Lower lobe of right lung (tissue), 2 donors: Measurements from ENCODE around the gene CDYL2. TPM values are rescaled to one million over a fixed set of nuclear protein-coding genes. Genes with fewer than 3 reads are reported as not detected.

Source experiments
- ATAC-seq, 2 donors: fragments of 200-7000 bp; cut with Tn5 transposase; one replicate each; pipeline ENCODE4 v1.9.1; 2020 to 2022; ENCODE audit warnings: mild to moderate bottlenecking in 2 of 2, moderate library complexity in 2 of 2
- DNase-seq: peaks from one replicate; pipeline ENCODE4 v3.0.0-alpha.2; 2020
- H3K27ac ChIP-seq: fragments of 200-600 bp; one replicate; pipeline ENCODE4 v1.8.0; 2022
- H3K27me3 ChIP-seq: fragments of 200-600 bp; one replicate; pipeline ENCODE4 v1.8.0; 2022; ENCODE audit warnings: low read depth
- H3K36me3 ChIP-seq: fragments of 200-600 bp; one replicate; pipeline ENCODE4 v1.8.0; 2022; ENCODE audit warnings: mild to moderate bottlenecking
- H3K4me1 ChIP-seq: fragments of 200-600 bp; one replicate; pipeline ENCODE4 v1.8.0; 2022
- H3K4me3 ChIP-seq: fragments of 200-600 bp; one replicate; pipeline ENCODE4 v1.8.0; 2022; ENCODE audit warnings: mild to moderate bottlenecking
- H3K9me3 ChIP-seq: fragments of 200-600 bp; one replicate; pipeline ENCODE4 v1.8.0; 2022
- intact Hi-C: fragments of 100-400 bp; cut with DNase I; formaldehyde crosslinking; loops from one replicate; pipeline ENCODE4 v1.11.0; 2022
- total RNA-seq: library from RNA; stranded (reverse); fragmentation: NEBNext Ultra II Directional; extraction: Animal tissue kit (Norgen Biotek cat#: 25700); gene quantifications from one replicate; pipeline ENCODE4 v1.2.1, GENCODE V29; 2021
- TF ChIP-seq, protein P1 (sequence below): fragments of 200-600 bp; IDR thresholded peaks from one replicate; pipeline ENCODE4 v1.8.0; 2022; ENCODE audit warnings: antibody characterized with exemption, mild to moderate bottlenecking
- donor health status: DM: no; HTN: yes; CAD: no; lungs with severe emphysema.

CDYL2 gene
- total RNA-seq, 1 donor from 2014 or later, result 14.7 TPM

DNA sequence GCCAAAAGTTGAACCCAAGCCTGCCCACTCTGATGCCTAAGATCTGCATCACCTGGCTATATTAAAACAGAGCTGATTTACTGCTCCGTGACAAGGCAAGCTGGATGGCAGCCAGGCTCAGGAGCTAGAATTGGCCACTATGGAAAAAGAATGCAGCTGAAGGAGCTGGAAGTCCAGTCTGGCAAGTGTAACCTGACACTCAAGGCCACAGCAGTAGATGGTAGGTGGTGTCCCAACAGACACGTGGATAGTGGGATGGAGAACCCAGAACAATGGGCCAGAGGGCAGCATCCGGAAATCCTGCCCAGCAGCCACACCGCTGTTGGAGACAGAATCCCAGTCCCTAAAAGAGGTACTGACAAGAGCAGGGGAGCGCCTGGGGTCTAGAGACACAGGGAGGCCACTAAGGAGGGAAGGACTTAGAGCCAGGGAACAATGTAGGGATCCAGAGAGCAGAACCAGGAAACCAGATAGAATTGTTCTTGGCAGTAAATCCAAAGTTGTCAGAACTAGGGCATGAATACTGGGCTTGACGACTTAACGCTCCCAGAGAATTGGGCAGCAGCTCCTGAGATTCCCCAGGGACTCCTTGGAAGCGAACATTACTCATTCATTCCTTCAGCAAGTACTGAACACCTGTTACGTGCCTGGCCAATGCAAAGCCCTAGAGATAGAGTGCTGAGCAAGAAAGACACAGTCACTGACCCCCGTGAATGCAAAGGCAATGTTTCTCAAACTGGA lies 85.7 kb downstream of the CDYL2 start:
- intact Hi-C loops, result no loop called here
- TF ChIP-seq, protein P1, sequence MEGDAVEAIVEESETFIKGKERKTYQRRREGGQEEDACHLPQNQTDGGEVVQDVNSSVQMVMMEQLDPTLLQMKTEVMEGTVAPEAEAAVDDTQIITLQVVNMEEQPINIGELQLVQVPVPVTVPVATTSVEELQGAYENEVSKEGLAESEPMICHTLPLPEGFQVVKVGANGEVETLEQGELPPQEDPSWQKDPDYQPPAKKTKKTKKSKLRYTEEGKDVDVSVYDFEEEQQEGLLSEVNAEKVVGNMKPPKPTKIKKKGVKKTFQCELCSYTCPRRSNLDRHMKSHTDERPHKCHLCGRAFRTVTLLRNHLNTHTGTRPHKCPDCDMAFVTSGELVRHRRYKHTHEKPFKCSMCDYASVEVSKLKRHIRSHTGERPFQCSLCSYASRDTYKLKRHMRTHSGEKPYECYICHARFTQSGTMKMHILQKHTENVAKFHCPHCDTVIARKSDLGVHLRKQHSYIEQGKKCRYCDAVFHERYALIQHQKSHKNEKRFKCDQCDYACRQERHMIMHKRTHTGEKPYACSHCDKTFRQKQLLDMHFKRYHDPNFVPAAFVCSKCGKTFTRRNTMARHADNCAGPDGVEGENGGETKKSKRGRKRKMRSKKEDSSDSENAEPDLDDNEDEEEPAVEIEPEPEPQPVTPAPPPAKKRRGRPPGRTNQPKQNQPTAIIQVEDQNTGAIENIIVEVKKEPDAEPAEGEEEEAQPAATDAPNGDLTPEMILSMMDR, result no peak
- H3K27ac ChIP-seq, result no peak overlapping the region

DNA sequence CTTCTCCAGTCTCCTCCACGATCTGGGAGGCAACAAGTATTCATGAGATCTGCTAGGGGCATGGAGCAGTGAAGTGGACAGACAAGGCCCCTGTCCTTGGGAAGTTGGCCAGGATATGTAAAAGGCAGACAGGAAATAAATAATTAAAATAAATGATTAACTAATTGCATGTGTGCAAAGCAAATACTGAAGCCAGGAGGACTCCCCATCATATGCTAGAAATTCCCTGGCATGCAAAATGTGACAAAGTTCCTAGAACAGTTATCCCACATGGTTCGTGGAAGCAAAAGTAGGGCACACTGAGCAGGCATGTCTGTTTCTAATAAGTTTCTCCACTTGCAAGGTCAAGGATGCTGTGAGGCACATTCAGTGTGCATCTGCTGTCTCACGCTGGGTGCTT lies 86.8 kb downstream of the CDYL2 start:
- no peak for ATAC-seq
- DNase-seq, result no peak
- Histone ChIP-seq H3K36me3 (no peaks in the 10 kb centered on the region), H3K4me1 (no peaks in the 10 kb centered on the region), H3K4me3 (no peak overlapping the region), H3K27me3 (no peaks in the 10 kb centered on the region), H3K27ac (no peak overlapping the region), H3K9me3 (peaks cover 6% of the 10 kb centered on the region)
- TF ChIP-seq, protein P1, result no peak
- intact Hi-C loops, result no loop called here

More for the DNA sequence above, 85.7 kb downstream of the CDYL2 start:
- Histone ChIP-seq H3K36me3 (no peaks in the 10 kb centered on the region), H3K27me3 (no peaks in the 10 kb centered on the region), H3K9me3 (peaks cover 12% of the 10 kb centered on the region), H3K4me1 (no peaks in the 10 kb centered on the region), H3K4me3 (no peak overlapping the region)
- ATAC-seq (peak in 1 of 2 donors; percentile 46), DNase-seq (no peak)

DNA sequence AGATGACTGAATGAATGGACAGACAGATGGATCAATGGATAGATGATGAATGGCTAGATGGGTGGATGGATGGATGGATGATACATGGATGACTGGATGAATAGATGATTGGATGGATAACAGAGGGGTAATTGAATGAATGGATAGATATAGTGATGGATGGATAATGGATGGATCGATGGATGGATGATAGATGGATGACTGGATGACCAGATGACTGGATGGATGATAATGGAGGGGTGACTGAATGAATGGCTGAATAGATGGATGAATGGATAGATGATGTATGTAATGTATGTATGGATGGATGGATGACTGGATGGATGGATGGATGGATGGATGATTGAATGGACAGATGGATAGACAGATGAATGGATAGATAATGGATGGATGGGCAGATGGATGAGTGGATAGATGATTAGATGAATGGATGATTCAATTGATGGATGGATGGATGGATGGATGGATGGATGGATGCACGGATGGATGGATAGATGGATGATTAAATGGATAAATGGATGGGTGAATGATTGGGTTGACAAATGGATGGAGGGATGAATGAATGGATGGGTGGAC lies 87.7 kb downstream of the CDYL2 start:
- intact Hi-C loops, result no loop called here
- Histone ChIP-seq H3K4me1 (no peaks in the 10 kb centered on the region), H3K9me3 (peaks cover 5% of the 10 kb centered on the region), H3K27me3 (no peaks in the 10 kb centered on the region), H3K36me3 (no peaks in the 10 kb centered on the region), H3K27ac (no peak overlapping the region), H3K4me3 (no peak overlapping the region)
- TF ChIP-seq, protein P1, result no peak
- ATAC-seq (no peak), DNase-seq (no peak)

DNA sequence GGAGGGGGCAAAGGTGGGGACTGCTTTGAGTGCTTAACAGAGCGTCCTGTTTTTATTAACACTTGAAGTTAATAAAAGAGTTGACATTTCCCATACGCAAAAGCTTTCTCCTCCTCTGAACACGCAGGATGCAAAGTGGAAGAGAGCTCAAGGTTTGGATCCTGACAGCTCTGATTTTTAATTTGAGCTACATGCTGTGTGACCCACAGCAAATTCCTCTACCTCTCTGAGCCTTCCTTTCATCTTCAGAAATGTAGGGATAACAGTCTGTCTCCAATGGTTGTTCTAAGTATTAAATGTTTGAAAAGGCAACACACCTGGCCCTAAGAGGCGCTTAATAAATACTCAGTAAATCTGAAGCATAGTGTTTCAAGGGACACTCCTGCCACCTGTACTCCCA lies 93.0 kb downstream of the CDYL2 start:
- no peaks in the 10 kb centered on the region for H3K27me3 ChIP-seq
- no peak overlapping the region for H3K27ac ChIP-seq
- ATAC-seq, result no peak
- no peaks in the 10 kb centered on the region for H3K36me3 ChIP-seq
- no peak overlapping the region for H3K4me3 ChIP-seq
- intact Hi-C loops, result no loop called here
- H3K4me1 ChIP-seq, result no peaks in the 10 kb centered on the region
- H3K9me3 ChIP-seq, result peaks cover 5% of the 10 kb centered on the region
- DNase-seq, result no peak
- TF ChIP-seq, protein P1, result no peak

DNA sequence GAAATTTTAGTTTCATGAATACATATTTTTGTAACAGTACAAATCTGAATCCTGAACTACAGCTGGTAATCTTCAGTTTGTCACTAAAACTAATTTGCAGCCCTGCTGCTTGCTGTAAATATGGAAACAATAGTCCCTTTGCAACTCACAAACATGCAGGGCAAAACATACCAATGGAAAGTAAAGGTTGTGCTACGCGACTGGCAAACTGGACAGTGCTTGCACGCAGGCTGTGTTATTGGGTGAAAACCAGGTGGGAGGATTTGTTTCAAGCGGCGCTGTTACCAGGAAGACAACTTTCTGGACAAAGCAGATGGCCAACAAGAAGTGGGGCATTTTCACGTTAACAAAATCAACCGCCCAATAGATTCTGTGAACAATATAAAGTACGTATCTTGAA lies 93.5 kb downstream of the CDYL2 start:
- DNase-seq (no peak), ATAC-seq (no peak)
- Histone ChIP-seq H3K36me3 (no peaks in the 10 kb centered on the region), H3K27me3 (no peaks in the 10 kb centered on the region), H3K4me1 (no peaks in the 10 kb centered on the region), H3K9me3 (peaks cover 5% of the 10 kb centered on the region), H3K4me3 (no peak overlapping the region), H3K27ac (no peak overlapping the region)
- intact Hi-C loops, result no loop called here
- TF ChIP-seq, protein P1, result no peak
